GOT3 (cell line): ENCODE data around the gene TSPAN18.

Experiments used
- DNase-seq: peaks from one replicate; lab custom pipeline; 2025; ENCODE audit warnings: mixed read lengths; lab: John Stamatoyannopoulos, UW

Gene TSPAN18

GRCh38 chr11:44759743-44760476 is 33.1 kb downstream of the TSPAN18 start:
- no peak for DNase-seq

GRCh38 chr11:44760477-44760872 is 33.7 kb downstream of the TSPAN18 start:
- DNase-seq = no peak

GRCh38 chr11:44760917-44761550 is 34.3 kb downstream of the TSPAN18 start:
- no peak for DNase-seq

GRCh38 chr11:44761551-44761961 is 34.8 kb downstream of the TSPAN18 start:
- DNase-seq = no peak

- no peak for DNase-seq
Observed at GRCh38 chr11:44763121-44763820, 36.5 kb downstream of the TSPAN18 start.

GRCh38 chr11:44764583-44764982 is 37.8 kb downstream of the TSPAN18 start:
- no peak for DNase-seq

GRCh38 chr11:44765026-44765595 is 38.3 kb downstream of the TSPAN18 start:
- no peak for DNase-seq

GRCh38 chr11:44765676-44766075 is 38.9 kb downstream of the TSPAN18 start:
- no peak for DNase-seq

GRCh38 chr11:44766112-44766971 is 39.6 kb downstream of the TSPAN18 start:
- DNase-seq = no peak

- DNase-seq = no peak
Observed at GRCh38 chr11:44766972-44767278, 40.2 kb downstream of the TSPAN18 start.

GRCh38 chr11:44767421-44767820 is 40.7 kb downstream of the TSPAN18 start:
- no peak for DNase-seq

GRCh38 chr11:44770401-44770800 is 43.6 kb downstream of the TSPAN18 start:
- no peak for DNase-seq

- no peak for DNase-seq
Observed at GRCh38 chr11:44771252-44771734, 44.5 kb downstream of the TSPAN18 start.

- DNase-seq = no peak
Observed at GRCh38 chr11:44771841-44772240, 45.1 kb downstream of the TSPAN18 start.

GRCh38 chr11:44773351-44773965 is 46.7 kb downstream of the TSPAN18 start:
- DNase-seq = no peak

- DNase-seq = no peak
Observed at GRCh38 chr11:44774108-44774507, 47.3 kb downstream of the TSPAN18 start.

- no peak for DNase-seq
Observed at GRCh38 chr11:44774731-44775130, 48.0 kb downstream of the TSPAN18 start.

GRCh38 chr11:44775366-44775984 is 48.7 kb downstream of the TSPAN18 start:
- DNase-seq = no peak

GRCh38 chr11:44775985-44776446 is 49.3 kb downstream of the TSPAN18 start:
- DNase-seq = no peak

- no peak for DNase-seq
Observed at GRCh38 chr11:44776551-44777208, 49.9 kb downstream of the TSPAN18 start.
